ENCODE measurements around the gene ASTN1. TPM values are rescaled to one million over a fixed set of nuclear protein-coding genes. Genes with fewer than 3 reads are reported as not detected.

The ASTN1 gene
- total RNA-seq, 1 experiment from 2014 or later, result 0.05 TPM

DNA sequence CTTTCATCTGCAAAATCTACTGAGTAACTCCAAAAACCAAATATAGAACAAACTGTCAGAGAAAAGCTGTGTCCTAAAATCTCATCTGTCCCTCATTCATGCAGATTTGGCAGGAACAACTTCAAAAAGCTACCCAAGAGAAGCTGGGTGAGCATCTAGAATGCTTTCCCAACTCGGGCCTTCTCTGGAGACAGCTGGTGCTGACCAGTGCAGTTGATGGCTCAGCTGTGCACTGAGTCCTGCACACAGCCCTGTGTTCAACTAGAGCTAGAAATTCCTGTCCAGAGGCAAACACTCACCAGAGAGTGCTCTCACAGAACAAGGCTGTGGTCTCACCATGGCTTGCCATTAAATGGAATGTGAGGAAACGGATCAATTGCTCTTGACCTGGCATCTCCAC, 202.8 kb downstream of the ASTN1 start:
- TF ChIP-seq SIN3A (IDR thresholded peaks at IDR 0.05; ENCODE audit: borderline replicate concordance, insufficient read depth, low read depth, low read length) (no peak), POLR2AphosphoS5 (IDR thresholded peaks at IDR 0.05; ENCODE audit: low read depth, low read length) (no peak), TCF7L2 (IDR thresholded peaks at IDR 0.05; ENCODE audit: low read depth, low read length) (no peak)
- TF ChIP-seq, protein P1, sequence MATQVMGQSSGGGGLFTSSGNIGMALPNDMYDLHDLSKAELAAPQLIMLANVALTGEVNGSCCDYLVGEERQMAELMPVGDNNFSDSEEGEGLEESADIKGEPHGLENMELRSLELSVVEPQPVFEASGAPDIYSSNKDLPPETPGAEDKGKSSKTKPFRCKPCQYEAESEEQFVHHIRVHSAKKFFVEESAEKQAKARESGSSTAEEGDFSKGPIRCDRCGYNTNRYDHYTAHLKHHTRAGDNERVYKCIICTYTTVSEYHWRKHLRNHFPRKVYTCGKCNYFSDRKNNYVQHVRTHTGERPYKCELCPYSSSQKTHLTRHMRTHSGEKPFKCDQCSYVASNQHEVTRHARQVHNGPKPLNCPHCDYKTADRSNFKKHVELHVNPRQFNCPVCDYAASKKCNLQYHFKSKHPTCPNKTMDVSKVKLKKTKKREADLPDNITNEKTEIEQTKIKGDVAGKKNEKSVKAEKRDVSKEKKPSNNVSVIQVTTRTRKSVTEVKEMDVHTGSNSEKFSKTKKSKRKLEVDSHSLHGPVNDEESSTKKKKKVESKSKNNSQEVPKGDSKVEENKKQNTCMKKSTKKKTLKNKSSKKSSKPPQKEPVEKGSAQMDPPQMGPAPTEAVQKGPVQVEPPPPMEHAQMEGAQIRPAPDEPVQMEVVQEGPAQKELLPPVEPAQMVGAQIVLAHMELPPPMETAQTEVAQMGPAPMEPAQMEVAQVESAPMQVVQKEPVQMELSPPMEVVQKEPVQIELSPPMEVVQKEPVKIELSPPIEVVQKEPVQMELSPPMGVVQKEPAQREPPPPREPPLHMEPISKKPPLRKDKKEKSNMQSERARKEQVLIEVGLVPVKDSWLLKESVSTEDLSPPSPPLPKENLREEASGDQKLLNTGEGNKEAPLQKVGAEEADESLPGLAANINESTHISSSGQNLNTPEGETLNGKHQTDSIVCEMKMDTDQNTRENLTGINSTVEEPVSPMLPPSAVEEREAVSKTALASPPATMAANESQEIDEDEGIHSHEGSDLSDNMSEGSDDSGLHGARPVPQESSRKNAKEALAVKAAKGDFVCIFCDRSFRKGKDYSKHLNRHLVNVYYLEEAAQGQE (IDR thresholded peaks at IDR 0.05; ENCODE audit: insufficient read depth in 1 of 2, low read depth in 2 of 2, low read length in 1 of 2), result no peak
- TF ChIP-seq, protein P2, sequence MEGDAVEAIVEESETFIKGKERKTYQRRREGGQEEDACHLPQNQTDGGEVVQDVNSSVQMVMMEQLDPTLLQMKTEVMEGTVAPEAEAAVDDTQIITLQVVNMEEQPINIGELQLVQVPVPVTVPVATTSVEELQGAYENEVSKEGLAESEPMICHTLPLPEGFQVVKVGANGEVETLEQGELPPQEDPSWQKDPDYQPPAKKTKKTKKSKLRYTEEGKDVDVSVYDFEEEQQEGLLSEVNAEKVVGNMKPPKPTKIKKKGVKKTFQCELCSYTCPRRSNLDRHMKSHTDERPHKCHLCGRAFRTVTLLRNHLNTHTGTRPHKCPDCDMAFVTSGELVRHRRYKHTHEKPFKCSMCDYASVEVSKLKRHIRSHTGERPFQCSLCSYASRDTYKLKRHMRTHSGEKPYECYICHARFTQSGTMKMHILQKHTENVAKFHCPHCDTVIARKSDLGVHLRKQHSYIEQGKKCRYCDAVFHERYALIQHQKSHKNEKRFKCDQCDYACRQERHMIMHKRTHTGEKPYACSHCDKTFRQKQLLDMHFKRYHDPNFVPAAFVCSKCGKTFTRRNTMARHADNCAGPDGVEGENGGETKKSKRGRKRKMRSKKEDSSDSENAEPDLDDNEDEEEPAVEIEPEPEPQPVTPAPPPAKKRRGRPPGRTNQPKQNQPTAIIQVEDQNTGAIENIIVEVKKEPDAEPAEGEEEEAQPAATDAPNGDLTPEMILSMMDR (IDR thresholded peaks at IDR 0.05), result no peak
- intact Hi-C loops (cut with micrococcal nuclease; ENCODE audit: unreplicated experiment) (no loop called here), in situ Hi-C loops (cut with HindIII; ENCODE audit: low pct_unique_long_range_greater_than_20kb, low sequenced_read_pairs) (no loop called here)
- Histone ChIP-seq H3K36me3 (ENCODE audit: control insufficient read depth, insufficient read depth, low read length) (no peaks in the 10 kb centered on the region), H3K4me3 (ENCODE audit: low read depth in 2 of 2, low read length in 2 of 2) (no peak overlapping the region), H3K9me3 (ENCODE audit: control insufficient read depth, insufficient read depth, low read depth, low read length) (no peaks in the 10 kb centered on the region), H3K27ac (ENCODE audit: low read length) (no peak overlapping the region), H3K27me3 (ENCODE audit: control insufficient read depth, insufficient read depth, low read length) (0 out of 2 replicates have a peak, but pooled peaks cover 2% of the 10 kb centered on the region), H3K4me1 (ENCODE audit: control insufficient read depth, insufficient read depth, low read length) (no peaks in the 10 kb centered on the region)
- ATAC-seq (no peak), DNase-seq (ENCODE audit: low read depth, low spot score) (no peak)
- BruUV-seq (replicated peaks), result no TSS peak
- ChIA-PET POLR2A (no interaction called here), CTCF (no interaction called here)

DNA sequence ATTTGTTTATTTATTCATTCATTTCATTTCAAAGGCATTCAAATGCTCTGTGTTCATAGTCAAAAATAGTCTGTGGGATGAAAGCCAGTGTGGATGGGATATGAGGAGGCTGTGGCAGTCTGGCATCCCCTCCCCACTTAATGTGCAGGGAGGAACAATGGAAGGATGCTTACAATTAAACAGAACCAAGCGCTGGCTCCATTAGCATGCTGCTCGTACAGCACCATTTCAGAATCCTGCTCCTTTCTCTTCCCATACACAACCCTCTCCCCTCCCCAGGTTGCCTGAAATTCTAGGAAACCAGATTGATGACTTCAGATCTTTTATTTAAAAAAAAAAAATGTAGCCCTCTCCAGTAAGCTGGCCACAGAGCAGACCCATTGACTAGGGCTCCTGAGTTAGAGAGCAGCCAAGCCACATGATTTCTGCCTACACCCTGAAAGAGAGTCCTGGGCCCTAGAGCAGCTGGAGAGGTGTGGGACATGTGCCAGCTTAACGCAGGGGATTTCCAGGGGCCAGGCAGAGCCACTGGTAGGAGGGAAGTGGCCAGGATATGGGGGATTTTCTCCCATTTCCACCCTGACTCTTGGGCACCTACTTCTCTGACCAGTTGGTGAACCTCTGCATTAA, 205.2 kb downstream of the ASTN1 start:
- Histone ChIP-seq H3K27ac (ENCODE audit: low read length) (no peak overlapping the region), H3K4me3 (ENCODE audit: low read depth in 2 of 2, low read length in 2 of 2) (no peak overlapping the region), H3K9me3 (ENCODE audit: control insufficient read depth, insufficient read depth, low read depth, low read length) (no peaks in the 10 kb centered on the region), H3K27me3 (ENCODE audit: control insufficient read depth, insufficient read depth, low read length) (no peaks in the 10 kb centered on the region), H3K4me1 (ENCODE audit: control insufficient read depth, insufficient read depth, low read length) (no peaks in the 10 kb centered on the region), H3K36me3 (ENCODE audit: control insufficient read depth, insufficient read depth, low read length) (no peaks in the 10 kb centered on the region)
- in situ Hi-C loops (cut with HindIII; ENCODE audit: low pct_unique_long_range_greater_than_20kb, low sequenced_read_pairs), result no loop called here
- ATAC-seq (no peak), DNase-seq (ENCODE audit: low read depth, low spot score) (no peak)
- intact Hi-C loops (cut with micrococcal nuclease; ENCODE audit: unreplicated experiment), result no loop called here
- no TSS peak for BruUV-seq (replicated peaks)
- ChIA-PET CTCF (interaction anchor here (0.6 kb wide), 2 partner anchors 108 to 117 kb away, joined by 3 read pairs; no protein-coding TSS in a partner anchor), POLR2A (no interaction called here)
- TF ChIP-seq, protein P1 (IDR thresholded peaks at IDR 0.05; ENCODE audit: insufficient read depth in 1 of 2, low read depth in 2 of 2, low read length in 1 of 2), result no peak
- TF ChIP-seq, protein P2 (IDR thresholded peaks at IDR 0.05), result no peak
- TF ChIP-seq SIN3A (IDR thresholded peaks at IDR 0.05; ENCODE audit: borderline replicate concordance, insufficient read depth, low read depth, low read length) (no peak), TCF7L2 (IDR thresholded peaks at IDR 0.05; ENCODE audit: low read depth, low read length) (no peak), POLR2AphosphoS5 (IDR thresholded peaks at IDR 0.05; ENCODE audit: low read depth, low read length) (no peak)

Data from Panc1 (cell line).